K562 (cell line): ENCODE results near the gene GPS2. TPM values are rescaled to one million over a fixed set of nuclear protein-coding genes. Genes with fewer than 3 reads are reported as not detected.

ENCODE experiments used
- C11orf30 ChIP-seq: fragments of 450-650 bp; IDR thresholded peaks from 2 replicates; pipeline ENCODE4 v1.6.1; 2016; ENCODE audit warnings: low read depth, mild to moderate bottlenecking
- NFIC ChIP-seq: fragments of 450-650 bp; IDR thresholded peaks from 2 replicates; pipeline ENCODE4 v1.6.1; 2017; ENCODE audit warnings: mild to moderate bottlenecking, inconsistent platforms
- NFRKB ChIP-seq: fragments of 450-650 bp; IDR thresholded peaks from 2 replicates; pipeline ENCODE4 v1.6.1; 2016; ENCODE audit warnings: low read depth
- PHF21A ChIP-seq: fragments of 450-650 bp; IDR thresholded peaks from 2 replicates; pipeline ENCODE4 v1.6.1; 2017; ENCODE audit warnings: low read depth, borderline replicate concordance
- POLR2AphosphoS5 ChIP-seq: IDR thresholded peaks from 2 replicates; pipeline ENCODE4 v1.6.1; 2011; ENCODE audit warnings: mild to moderate bottlenecking, low read depth, low read length, moderate library complexity; ENCODE audit not compliant: control insufficient read depth, insufficient read depth
- POLR2B ChIP-seq: fragments of 450-650 bp; IDR thresholded peaks from 2 replicates; pipeline ENCODE4 v1.6.1; 2018; ENCODE audit warnings: low read depth; ENCODE audit not compliant: partially characterized antibody
- POLR2H ChIP-seq: IDR thresholded peaks from 2 replicates; pipeline ENCODE4 v1.6.1; 2016; ENCODE audit warnings: missing genetic modification characterization, low read depth, mild to moderate bottlenecking, control low read depth, missing compliant biosample characterization, moderate library complexity
- RCOR1 ChIP-seq, 2 experiments: IDR thresholded peaks; 2 replicates each; pipeline ENCODE4 v1.6.1; 2012; ENCODE audit warnings: low read depth in 2 of 2, low read length in 2 of 2, borderline replicate concordance in 1 of 2, improper control_type of control experiment in 1 of 2
- ZC3H11A ChIP-seq: IDR thresholded peaks from 2 replicates; pipeline ENCODE4 v1.6.1; 2012; ENCODE audit warnings: low read depth, low read length, improper control_type of control experiment
- ZNF143 ChIP-seq: sonication (generic); formaldehyde crosslinking; IDR thresholded peaks from 2 replicates; pipeline ENCODE4 v1.9.0; 2022; ENCODE audit warnings: mild to moderate bottlenecking, missing genetic modification reagents
- ZNF3 ChIP-seq: fragments of 250-450 bp; sonication (Bioruptor Pico); IDR thresholded peaks from 2 replicates; pipeline ENCODE4 v1.5.0; 2021; ENCODE audit warnings: mild to moderate bottlenecking, moderate library complexity
- polyA plus RNA-seq, 8 experiments: library from polyadenylated mRNA; depleted of rRNA in 4 of 8; stranded (reverse) in 5 of 8; unstranded in 3 of 8; fragments of >200 nt; fragmentation: Nextera tagmentation in 2 of 8; fragmentation: Illumina TruSeq in 1 of 8; extraction: Ambion mirVana in 2 of 8; extraction: Trizol in 1 of 8; gene quantifications; 2 replicates each; pipeline versions ENCODE4 v1.2.1 to v1.2.3, GENCODE V29; 2011 to 2014; ENCODE audit warnings: inconsistent platforms in 1 of 8, missing spikeins in 1 of 8
- total RNA-seq, 7 experiments: library from RNA; depleted of rRNA in 6 of 7; stranded (reverse); fragments of >200 nt in 6 of 7; fragmentation: Illumina TruSeq in 2 of 7; extraction: Trizol in 2 of 7; gene quantifications; 2 replicates each; pipeline versions ENCODE4 v1.2.1 to v1.2.3, GENCODE V29; 2011 to 2021; ENCODE audit warnings: low replicate concordance in 1 of 7
- TF ChIP-seq, protein P1 (sequence below): fragments of 200-400 bp; formaldehyde crosslinking; IDR thresholded peaks from 2 replicates; pipeline ENCODE4 v1.6.1; 2017; ENCODE audit warnings: mild to moderate bottlenecking, low read depth, low read length, moderate library complexity
- TF ChIP-seq, protein P2 (sequence below): fragments of 450-650 bp; IDR thresholded peaks from 2 replicates; pipeline ENCODE4 v1.6.1; 2016; ENCODE audit warnings: borderline replicate concordance
- TF ChIP-seq, protein P3 (sequence below): fragments of 250-450 bp; sonication (Bioruptor Pico); IDR thresholded peaks from 2 replicates; pipeline ENCODE4 v1.5.0; 2020; ENCODE audit warnings: mild to moderate bottlenecking, borderline replicate concordance
- TF ChIP-seq, protein P4 (sequence below), 3 experiments: fragments of 200-800 bp in 1 of 3; sonication (Bioruptor generic) in 1 of 3; sonication (generic) in 1 of 3; formaldehyde crosslinking in 1 of 3; IDR thresholded peaks; 2 replicates each; pipeline versions ENCODE4 v1.6.1 to v1.8.0; 2016 to 2022; ENCODE audit warnings: mild to moderate bottlenecking in 2 of 3, missing compliant biosample characterization in 2 of 3, missing genetic modification characterization in 2 of 3, missing genetic modification reagents in 1 of 3
- TF ChIP-seq, protein P5 (sequence below): fragments of 200-800 bp; sonication (Bioruptor generic); IDR thresholded peaks from 2 replicates; pipeline ENCODE4 v1.6.1; 2017; ENCODE audit warnings: missing genetic modification characterization, missing compliant biosample characterization

GPS2 gene
- total and polyA plus RNA-seq, 9 of the 15 experiments (the other 6 are each of a cell fraction or from before 2014, with no cell fraction given), result 18.3 to 75.7 (median 37.0) TPM

DNA sequence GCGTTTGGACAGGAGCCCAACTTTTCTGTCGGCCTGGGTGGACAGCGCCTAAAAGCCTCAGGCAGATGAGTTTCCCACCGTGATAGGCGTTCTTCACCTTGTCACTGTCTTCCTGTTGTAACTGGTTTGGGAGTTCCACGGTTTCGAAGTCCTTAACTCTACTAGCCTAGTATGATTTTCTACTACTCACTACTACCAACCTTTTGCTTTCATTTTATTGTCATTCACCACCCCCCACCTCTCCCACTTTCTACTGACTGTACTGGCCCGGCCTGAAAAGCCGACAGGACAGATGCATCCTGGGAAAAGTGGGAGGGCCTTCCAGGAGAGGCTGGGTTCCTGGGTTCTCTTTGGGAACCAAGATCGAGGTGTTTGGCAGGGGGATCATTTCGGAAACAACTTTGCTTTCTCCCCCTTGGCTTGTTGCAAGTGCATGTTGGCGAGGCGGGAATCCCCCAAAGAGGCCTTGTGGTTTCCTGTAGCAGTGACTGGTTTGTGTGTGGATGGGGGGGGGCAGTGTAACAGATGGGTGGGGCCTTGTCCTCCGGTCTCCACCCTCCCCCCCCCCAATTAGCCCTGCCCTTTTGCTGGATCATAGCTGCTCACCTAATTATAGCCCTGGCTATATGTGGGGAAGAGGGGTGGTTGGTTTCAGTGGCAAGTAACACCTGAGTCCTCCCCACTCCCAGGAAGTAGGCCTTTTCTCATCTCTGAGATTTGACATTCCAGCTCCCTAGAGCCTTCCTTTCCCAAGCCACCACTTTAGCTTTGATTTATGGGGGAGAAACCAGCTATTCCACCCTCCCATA is 6.3 kb downstream of the GPS2 start (continued):
- TF ChIP-seq POLR2B (peak; percentile 66), NFIC (0 out of 2 replicates have a peak, but pooled peaks have one; percentile 31), C11orf30 (0 out of 2 replicates have a peak, but pooled peaks have one; percentile 6), PHF21A (no peak), POLR2H (tag) (peak; percentile 49; the same call in 1 of the 2 replicates), NFRKB (0 out of 2 replicates have a peak, but pooled peaks have one; percentile 24), ZNF3 (CRISPR knock-in tag) (no peak), ZNF143 (CRISPR knock-in tag) (peak; percentile 72), POLR2AphosphoS5 (peak; percentile 11; the same call in 1 of the 2 replicates), RCOR1 (IDR thresholded peaks at IDR 0.05; ENCODE audit: borderline replicate concordance in 1 of 2, low read depth in 2 of 2, low read length in 2 of 2) (no peak), ZC3H11A (no peak)
- TF ChIP-seq, protein P1, sequence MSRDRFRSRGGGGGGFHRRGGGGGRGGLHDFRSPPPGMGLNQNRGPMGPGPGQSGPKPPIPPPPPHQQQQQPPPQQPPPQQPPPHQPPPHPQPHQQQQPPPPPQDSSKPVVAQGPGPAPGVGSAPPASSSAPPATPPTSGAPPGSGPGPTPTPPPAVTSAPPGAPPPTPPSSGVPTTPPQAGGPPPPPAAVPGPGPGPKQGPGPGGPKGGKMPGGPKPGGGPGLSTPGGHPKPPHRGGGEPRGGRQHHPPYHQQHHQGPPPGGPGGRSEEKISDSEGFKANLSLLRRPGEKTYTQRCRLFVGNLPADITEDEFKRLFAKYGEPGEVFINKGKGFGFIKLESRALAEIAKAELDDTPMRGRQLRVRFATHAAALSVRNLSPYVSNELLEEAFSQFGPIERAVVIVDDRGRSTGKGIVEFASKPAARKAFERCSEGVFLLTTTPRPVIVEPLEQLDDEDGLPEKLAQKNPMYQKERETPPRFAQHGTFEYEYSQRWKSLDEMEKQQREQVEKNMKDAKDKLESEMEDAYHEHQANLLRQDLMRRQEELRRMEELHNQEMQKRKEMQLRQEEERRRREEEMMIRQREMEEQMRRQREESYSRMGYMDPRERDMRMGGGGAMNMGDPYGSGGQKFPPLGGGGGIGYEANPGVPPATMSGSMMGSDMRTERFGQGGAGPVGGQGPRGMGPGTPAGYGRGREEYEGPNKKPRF, result no peak
- TF ChIP-seq, protein P2, sequence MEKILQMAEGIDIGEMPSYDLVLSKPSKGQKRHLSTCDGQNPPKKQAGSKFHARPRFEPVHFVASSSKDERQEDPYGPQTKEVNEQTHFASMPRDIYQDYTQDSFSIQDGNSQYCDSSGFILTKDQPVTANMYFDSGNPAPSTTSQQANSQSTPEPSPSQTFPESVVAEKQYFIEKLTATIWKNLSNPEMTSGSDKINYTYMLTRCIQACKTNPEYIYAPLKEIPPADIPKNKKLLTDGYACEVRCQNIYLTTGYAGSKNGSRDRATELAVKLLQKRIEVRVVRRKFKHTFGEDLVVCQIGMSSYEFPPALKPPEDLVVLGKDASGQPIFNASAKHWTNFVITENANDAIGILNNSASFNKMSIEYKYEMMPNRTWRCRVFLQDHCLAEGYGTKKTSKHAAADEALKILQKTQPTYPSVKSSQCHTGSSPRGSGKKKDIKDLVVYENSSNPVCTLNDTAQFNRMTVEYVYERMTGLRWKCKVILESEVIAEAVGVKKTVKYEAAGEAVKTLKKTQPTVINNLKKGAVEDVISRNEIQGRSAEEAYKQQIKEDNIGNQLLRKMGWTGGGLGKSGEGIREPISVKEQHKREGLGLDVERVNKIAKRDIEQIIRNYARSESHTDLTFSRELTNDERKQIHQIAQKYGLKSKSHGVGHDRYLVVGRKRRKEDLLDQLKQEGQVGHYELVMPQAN, result peak; percentile 51
- TF ChIP-seq, protein P3, sequence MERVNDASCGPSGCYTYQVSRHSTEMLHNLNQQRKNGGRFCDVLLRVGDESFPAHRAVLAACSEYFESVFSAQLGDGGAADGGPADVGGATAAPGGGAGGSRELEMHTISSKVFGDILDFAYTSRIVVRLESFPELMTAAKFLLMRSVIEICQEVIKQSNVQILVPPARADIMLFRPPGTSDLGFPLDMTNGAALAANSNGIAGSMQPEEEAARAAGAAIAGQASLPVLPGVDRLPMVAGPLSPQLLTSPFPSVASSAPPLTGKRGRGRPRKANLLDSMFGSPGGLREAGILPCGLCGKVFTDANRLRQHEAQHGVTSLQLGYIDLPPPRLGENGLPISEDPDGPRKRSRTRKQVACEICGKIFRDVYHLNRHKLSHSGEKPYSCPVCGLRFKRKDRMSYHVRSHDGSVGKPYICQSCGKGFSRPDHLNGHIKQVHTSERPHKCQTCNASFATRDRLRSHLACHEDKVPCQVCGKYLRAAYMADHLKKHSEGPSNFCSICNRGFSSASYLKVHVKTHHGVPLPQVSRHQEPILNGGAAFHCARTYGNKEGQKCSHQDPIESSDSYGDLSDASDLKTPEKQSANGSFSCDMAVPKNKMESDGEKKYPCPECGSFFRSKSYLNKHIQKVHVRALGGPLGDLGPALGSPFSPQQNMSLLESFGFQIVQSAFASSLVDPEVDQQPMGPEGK (CRISPR knock-in tag), result no peak
- TF ChIP-seq, protein P4, sequence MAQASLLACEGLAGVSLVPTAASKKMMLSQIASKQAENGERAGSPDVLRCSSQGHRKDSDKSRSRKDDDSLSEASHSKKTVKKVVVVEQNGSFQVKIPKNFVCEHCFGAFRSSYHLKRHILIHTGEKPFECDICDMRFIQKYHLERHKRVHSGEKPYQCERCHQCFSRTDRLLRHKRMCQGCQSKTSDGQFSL (CRISPR knock-in tag; IDR thresholded peaks at IDR 0.05), result peak; percentile 97
- TF ChIP-seq, protein P4 (tag; IDR thresholded peaks at IDR 0.05), result peak in 1 of 2 experiments; percentile 92; a peak in 2 of 4 replicates
- TF ChIP-seq, protein P5, sequence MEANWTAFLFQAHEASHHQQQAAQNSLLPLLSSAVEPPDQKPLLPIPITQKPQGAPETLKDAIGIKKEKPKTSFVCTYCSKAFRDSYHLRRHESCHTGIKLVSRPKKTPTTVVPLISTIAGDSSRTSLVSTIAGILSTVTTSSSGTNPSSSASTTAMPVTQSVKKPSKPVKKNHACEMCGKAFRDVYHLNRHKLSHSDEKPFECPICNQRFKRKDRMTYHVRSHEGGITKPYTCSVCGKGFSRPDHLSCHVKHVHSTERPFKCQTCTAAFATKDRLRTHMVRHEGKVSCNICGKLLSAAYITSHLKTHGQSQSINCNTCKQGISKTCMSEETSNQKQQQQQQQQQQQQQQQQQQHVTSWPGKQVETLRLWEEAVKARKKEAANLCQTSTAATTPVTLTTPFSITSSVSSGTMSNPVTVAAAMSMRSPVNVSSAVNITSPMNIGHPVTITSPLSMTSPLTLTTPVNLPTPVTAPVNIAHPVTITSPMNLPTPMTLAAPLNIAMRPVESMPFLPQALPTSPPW, result peak; percentile 94
